GM12878 (cell line): ENCODE results near the gene OVCA2.

Source experiments
- CREM ChIP-seq: IDR thresholded peaks from 2 replicates; pipeline ENCODE4 v1.6.1; 2014; ENCODE audit warnings: antibody characterized with exemption, low read depth
- CTCF ChIP-seq, 3 experiments: IDR thresholded peaks in 2 of 3; conservative IDR thresholded peaks in 1 of 3; 2 replicates each; pipeline ENCODE4 v1.5.1; 2011; ENCODE audit warnings: low read depth in 3 of 3, low read length in 3 of 3, mild to moderate bottlenecking in 3 of 3, control low read depth in 2 of 3, moderate library complexity in 2 of 3, inconsistent platforms in 1 of 3, mixed read lengths in 1 of 3; ENCODE audit not compliant: control insufficient read depth in 2 of 3, insufficient read depth in 1 of 3; ENCODE audit errors: extremely low read depth in 1 of 3
- HCFC1 ChIP-seq: fragments of 150-350 bp; IDR thresholded peaks from 2 replicates; pipeline ENCODE4 v1.6.1; 2014; ENCODE audit warnings: low read length
- POLR2A ChIP-seq: IDR thresholded peaks from 2 replicates; pipeline ENCODE4 v1.6.1; 2011; ENCODE audit warnings: low read depth, mild to moderate bottlenecking, low read length
- POLR2AphosphoS5 ChIP-seq: IDR thresholded peaks from 2 replicates; pipeline ENCODE4 v1.6.1; 2011; ENCODE audit warnings: mild to moderate bottlenecking, low read length, inconsistent platforms
- RFX5 ChIP-seq: IDR thresholded peaks from 2 replicates; pipeline ENCODE4 v1.6.1; 2011; ENCODE audit warnings: low read depth, low read length, improper control_type of control experiment
- ZNF24 ChIP-seq: fragments of 450-650 bp; IDR thresholded peaks from 2 replicates; pipeline ENCODE4 v1.6.1; 2017; ENCODE audit warnings: antibody characterized with exemption, mild to moderate bottlenecking
- TF ChIP-seq, protein P1 (sequence below): IDR thresholded peaks from 2 replicates; pipeline ENCODE4 v1.6.1; 2011; ENCODE audit warnings: borderline replicate concordance, low read depth, mild to moderate bottlenecking, moderate library complexity, mixed read lengths, low read length; ENCODE audit not compliant: insufficient read depth; ENCODE audit errors: extremely low read length

- no peak for TF ChIP-seq CTCF (IDR thresholded peaks at IDR 0.05 in 2 of 3, conservative IDR thresholded peaks at IDR 0.05 in 1 of 3; ENCODE audit: control insufficient read depth in 2 of 3, extremely low read depth in 1 of 3, insufficient read depth in 1 of 3, low read depth in 3 of 3, low read length in 3 of 3)
- no peak for TF ChIP-seq CREM
- no peak for TF ChIP-seq ZNF24
- TF ChIP-seq, protein P1, sequence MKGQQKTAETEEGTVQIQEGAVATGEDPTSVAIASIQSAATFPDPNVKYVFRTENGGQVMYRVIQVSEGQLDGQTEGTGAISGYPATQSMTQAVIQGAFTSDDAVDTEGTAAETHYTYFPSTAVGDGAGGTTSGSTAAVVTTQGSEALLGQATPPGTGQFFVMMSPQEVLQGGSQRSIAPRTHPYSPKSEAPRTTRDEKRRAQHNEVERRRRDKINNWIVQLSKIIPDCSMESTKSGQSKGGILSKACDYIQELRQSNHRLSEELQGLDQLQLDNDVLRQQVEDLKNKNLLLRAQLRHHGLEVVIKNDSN: no peak
- no peak for TF ChIP-seq POLR2AphosphoS5
- TF ChIP-seq HCFC1: no peak
- TF ChIP-seq POLR2A: peak; percentile 60; the same call in 1 of the 2 replicates
- TF ChIP-seq RFX5: no peak
Measured at GRCh38 chr17:2060385-2060658, 18.5 kb downstream of the OVCA2 start.
